Left ventricle myocardium inferior (tissue), 1 donor: Measurements from ENCODE around the gene CCDC149. TPM values are rescaled to one million over a fixed set of nuclear protein-coding genes. Genes with fewer than 3 reads are reported as not detected.

Experiments
- DNase-seq: peaks from one replicate; pipeline ENCODE4 v3.0.0-alpha.2; 2020
- H3K27ac ChIP-seq: fragments of 200-600 bp; replicated peaks from 2 replicates; pipeline ENCODE4 v1.8.0; 2021
- H3K27me3 ChIP-seq: fragments of 200-600 bp; 2 replicates; pipeline ENCODE4 v1.8.0; 2021; ENCODE audit warnings: low read depth
- H3K36me3 ChIP-seq: fragments of 200-600 bp; 2 replicates; pipeline ENCODE4 v1.8.0; 2021
- H3K4me1 ChIP-seq: fragments of 200-600 bp; 2 replicates; pipeline ENCODE4 v1.8.0; 2021
- H3K4me3 ChIP-seq: fragments of 200-600 bp; 2 replicates; pipeline ENCODE4 v1.8.0; 2021; ENCODE audit warnings: mild to moderate bottlenecking, moderate library complexity
- H3K9me3 ChIP-seq: fragments of 200-600 bp; replicated peaks from 2 replicates; pipeline ENCODE4 v1.8.0; 2021
- CTCF ChIP-seq: fragments of 200-600 bp; IDR thresholded peaks from 2 replicates; pipeline ENCODE4 v1.8.0; 2021; ENCODE audit warnings: antibody characterized with exemption, mild to moderate bottlenecking, borderline replicate concordance
- intact Hi-C: fragments of 100-400 bp; cut with micrococcal nuclease; formaldehyde crosslinking; loops from one replicate; pipeline ENCODE4 v1.11.0; 2022
- total RNA-seq: library from RNA; stranded (reverse); fragmentation: NEBNext Ultra II Directional; extraction: Animal tissue kit (Norgen Biotek cat#: 25700); gene quantifications from one replicate; pipeline ENCODE4 v1.2.1, GENCODE V29; 2021
- donor health status: DM: no; HTN: yes; CAD: no; lungs with severe emphysema.

CCDC149 gene
- total RNA-seq, 1 donor from 2014 or later: 9.0 TPM

- Histone ChIP-seq H3K4me3 (no peak overlapping the region), H3K36me3 (peaks cover 7% of the 10 kb centered on the region), H3K4me1 (no peaks in the 10 kb centered on the region), H3K27ac (no peak overlapping the region), H3K9me3 (no peaks in the 10 kb centered on the region), H3K27me3 (no peaks in the 10 kb centered on the region)
- DNase-seq: no peak
- intact Hi-C loops: no loop called here
- no peak for TF ChIP-seq CTCF
Measured at GRCh38 chr4:24897639-24898038, 15.2 kb downstream of the CCDC149 start.

GRCh38 chr4:24896977-24897376 is 15.9 kb downstream of the CCDC149 start:
- no peaks in the 10 kb centered on the region for H3K9me3 ChIP-seq
- intact Hi-C loops: no loop called here
- no peak overlapping the region for H3K27ac ChIP-seq

GRCh38 chr4:24896056-24896455 is 16.8 kb downstream of the CCDC149 start:
- TF ChIP-seq CTCF: no peak
- H3K27me3 ChIP-seq: no peaks in the 10 kb centered on the region
- H3K4me1 ChIP-seq: no peaks in the 10 kb centered on the region
- H3K27ac ChIP-seq: no peak overlapping the region
- intact Hi-C loops: no loop called here
- H3K9me3 ChIP-seq: no peaks in the 10 kb centered on the region
- no peak for DNase-seq
- no peak overlapping the region for H3K4me3 ChIP-seq
- peaks cover 17% of the 10 kb centered on the region for H3K36me3 ChIP-seq

More at GRCh38 chr4:24896977-24897376, 15.9 kb downstream of the CCDC149 start:
- Histone ChIP-seq H3K36me3 (peaks cover 8% of the 10 kb centered on the region), H3K4me1 (no peaks in the 10 kb centered on the region), H3K4me3 (no peak overlapping the region), H3K27me3 (no peaks in the 10 kb centered on the region)
- TF ChIP-seq CTCF: no peak
- no peak for DNase-seq

GRCh38 chr4:24895461-24895860 is 17.4 kb downstream of the CCDC149 start:
- TF ChIP-seq CTCF: no peak
- intact Hi-C loops: no loop called here
- Histone ChIP-seq H3K27ac (no peak overlapping the region), H3K9me3 (no peaks in the 10 kb centered on the region), H3K4me1 (no peaks in the 10 kb centered on the region), H3K27me3 (no peaks in the 10 kb centered on the region), H3K36me3 (peaks cover 22% of the 10 kb centered on the region), H3K4me3 (no peak overlapping the region)
- DNase-seq: no peak

GRCh38 chr4:24894846-24895245 is 18.0 kb downstream of the CCDC149 start:
- no peaks in the 10 kb centered on the region for H3K9me3 ChIP-seq
- intact Hi-C loops: no loop called here
- no peak for TF ChIP-seq CTCF
- no peaks in the 10 kb centered on the region for H3K27me3 ChIP-seq
- no peak overlapping the region for H3K27ac ChIP-seq
- H3K4me3 ChIP-seq: no peak overlapping the region
- H3K36me3 ChIP-seq: peaks cover 22% of the 10 kb centered on the region
- DNase-seq: no peak
- H3K4me1 ChIP-seq: no peaks in the 10 kb centered on the region

- intact Hi-C loops: no loop called here
Measured at GRCh38 chr4:24894243-24894642, 18.6 kb downstream of the CCDC149 start.

More at GRCh38 chr4:24894243-24894642, 18.6 kb downstream of the CCDC149 start:
- no peak overlapping the region for H3K27ac ChIP-seq
- no peaks in the 10 kb centered on the region for H3K27me3 ChIP-seq
- H3K9me3 ChIP-seq: no peaks in the 10 kb centered on the region
- peaks cover 22% of the 10 kb centered on the region for H3K36me3 ChIP-seq
- no peak for DNase-seq
- no peaks in the 10 kb centered on the region for H3K4me1 ChIP-seq
- no peak for TF ChIP-seq CTCF
- H3K4me3 ChIP-seq: no peak overlapping the region
